Peyer's patch (tissue), 4 donors: Measurements from ENCODE around the gene HNRNPUL1.

Experiments
- POLR2A ChIP-seq, 2 donors: fragments of 450-650 bp; IDR thresholded peaks; one replicate each; pipeline ENCODE4 v1.5.1; 2017; ENCODE audit warnings: antibody characterized with exemption in 2 of 2, mild to moderate bottlenecking in 2 of 2, moderate library complexity in 2 of 2
- TF ChIP-seq, protein P1 (sequence below), 6 experiments: fragments of 450-650 bp in 4 of 6; fragments of 200-600 bp in 2 of 6; sonication (generic) in 1 of 6; IDR thresholded peaks; one replicate each; pipeline ENCODE4 v1.5.1; 2017 to 2019; ENCODE audit warnings: antibody characterized with exemption in 6 of 6, mild to moderate bottlenecking in 3 of 6, moderate library complexity in 1 of 6

DNA sequence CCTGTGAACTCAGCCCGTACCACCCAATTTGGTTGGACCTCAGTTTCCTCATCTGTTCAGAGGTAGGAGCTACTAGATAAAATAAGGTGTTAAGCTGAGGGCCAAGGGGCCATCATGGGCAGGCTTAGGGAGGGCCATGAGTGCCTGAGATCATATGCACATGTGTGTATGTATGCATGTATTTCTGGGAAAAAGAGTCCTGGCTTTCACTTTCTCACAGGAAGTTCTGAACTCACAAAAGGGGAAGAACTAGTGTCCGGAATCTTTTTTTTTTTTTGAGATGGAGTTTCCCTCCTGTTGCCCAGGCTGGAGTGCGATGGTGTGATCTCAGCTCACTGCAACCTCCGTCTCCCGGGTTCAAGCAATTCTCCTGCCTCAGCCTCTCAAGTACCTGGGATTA lies 70.6 kb downstream of the HNRNPUL1 start:
- TF ChIP-seq, protein P1, sequence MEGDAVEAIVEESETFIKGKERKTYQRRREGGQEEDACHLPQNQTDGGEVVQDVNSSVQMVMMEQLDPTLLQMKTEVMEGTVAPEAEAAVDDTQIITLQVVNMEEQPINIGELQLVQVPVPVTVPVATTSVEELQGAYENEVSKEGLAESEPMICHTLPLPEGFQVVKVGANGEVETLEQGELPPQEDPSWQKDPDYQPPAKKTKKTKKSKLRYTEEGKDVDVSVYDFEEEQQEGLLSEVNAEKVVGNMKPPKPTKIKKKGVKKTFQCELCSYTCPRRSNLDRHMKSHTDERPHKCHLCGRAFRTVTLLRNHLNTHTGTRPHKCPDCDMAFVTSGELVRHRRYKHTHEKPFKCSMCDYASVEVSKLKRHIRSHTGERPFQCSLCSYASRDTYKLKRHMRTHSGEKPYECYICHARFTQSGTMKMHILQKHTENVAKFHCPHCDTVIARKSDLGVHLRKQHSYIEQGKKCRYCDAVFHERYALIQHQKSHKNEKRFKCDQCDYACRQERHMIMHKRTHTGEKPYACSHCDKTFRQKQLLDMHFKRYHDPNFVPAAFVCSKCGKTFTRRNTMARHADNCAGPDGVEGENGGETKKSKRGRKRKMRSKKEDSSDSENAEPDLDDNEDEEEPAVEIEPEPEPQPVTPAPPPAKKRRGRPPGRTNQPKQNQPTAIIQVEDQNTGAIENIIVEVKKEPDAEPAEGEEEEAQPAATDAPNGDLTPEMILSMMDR (IDR thresholded peaks at IDR 0.05): no peak
- TF ChIP-seq POLR2A (IDR thresholded peaks at IDR 0.05): no peak
